Thyroid gland (tissue), 4 donors: ENCODE measurements around the gene FAM20C. TPM values are rescaled to one million over a fixed set of nuclear protein-coding genes. Genes with fewer than 3 reads are reported as not detected.
"Not testable (repeated sequence)": the region's sequence is repeated elsewhere in the genome, so short reads cannot be mapped to it uniquely, and the experiment has no call there.

Experiments used
- DNase-seq, 2 donors: peaks; one replicate each; pipeline ENCODE4 v3.0.0-alpha.2; 2019
- H3K27ac ChIP-seq, 3 donors: fragments of 200-600 bp; sonication (generic); 1 replicate in 2 of 3; 2 replicates in 1 of 3; pipeline ENCODE4 v1.5.1; 2016 to 2019; ENCODE audit warnings: mild to moderate bottlenecking in 1 of 3, moderate library complexity in 1 of 3
- H3K27me3 ChIP-seq: fragments of 200-600 bp; sonication (generic); one replicate; pipeline ENCODE4 v1.5.1; 2019
- H3K36me3 ChIP-seq, 2 donors: fragments of 200-600 bp; sonication (generic); one replicate each; pipeline ENCODE4 v1.5.1; 2016 to 2019
- H3K4me1 ChIP-seq, 2 donors: fragments of 200-600 bp; sonication (generic); one replicate each; pipeline ENCODE4 v1.5.1; 2017 to 2019
- H3K4me3 ChIP-seq, 3 donors: fragments of 200-600 bp; sonication (generic); replicated peaks in 1 of 3; 1 replicate in 2 of 3; 2 replicates in 1 of 3; pipeline ENCODE4 v1.5.1; 2016; ENCODE audit warnings: mild to moderate bottlenecking in 1 of 3
- H3K9me3 ChIP-seq: fragments of 200-600 bp; sonication (generic); one replicate; pipeline ENCODE4 v1.5.1; 2017
- POLR2A ChIP-seq, 2 donors: fragments of 450-650 bp; IDR thresholded peaks; one replicate each; pipeline ENCODE4 v1.6.1; 2017; ENCODE audit warnings: antibody characterized with exemption in 2 of 2, mild to moderate bottlenecking in 2 of 2, moderate library complexity in 1 of 2
- WGBS, 2 donors: methylation state at CpG; one replicate each; pipeline ENCODE4 v1.1.5; 2017; 5-methylcytosine and 5-hydroxymethylcytosine counted together
- intact Hi-C: fragments of 100-400 bp; cut with DNase I; formaldehyde crosslinking; loops from one replicate; pipeline ENCODE4 v1.15.1; 2023
- total RNA-seq, 4 donors: library from RNA; depleted of rRNA; stranded (reverse); fragments of >200 nt; gene quantifications; one replicate each; pipeline ENCODE4 v1.2.3, GENCODE V29; 2016
- TF ChIP-seq, protein P1 (sequence below), 6 experiments: fragments of 200-600 bp in 3 of 6; fragments of 450-650 bp in 3 of 6; sonication (generic) in 3 of 6; IDR thresholded peaks; one replicate each; pipeline ENCODE4 v1.5.1; 2016 to 2019; ENCODE audit warnings: antibody characterized with exemption in 6 of 6, mild to moderate bottlenecking in 2 of 6, inconsistent platforms in 1 of 6, moderate library complexity in 1 of 6

FAM20C gene
- total RNA-seq, 4 donors from 2014 or later = 14.0 to 41.8 (median 23.3) TPM

DNA sequence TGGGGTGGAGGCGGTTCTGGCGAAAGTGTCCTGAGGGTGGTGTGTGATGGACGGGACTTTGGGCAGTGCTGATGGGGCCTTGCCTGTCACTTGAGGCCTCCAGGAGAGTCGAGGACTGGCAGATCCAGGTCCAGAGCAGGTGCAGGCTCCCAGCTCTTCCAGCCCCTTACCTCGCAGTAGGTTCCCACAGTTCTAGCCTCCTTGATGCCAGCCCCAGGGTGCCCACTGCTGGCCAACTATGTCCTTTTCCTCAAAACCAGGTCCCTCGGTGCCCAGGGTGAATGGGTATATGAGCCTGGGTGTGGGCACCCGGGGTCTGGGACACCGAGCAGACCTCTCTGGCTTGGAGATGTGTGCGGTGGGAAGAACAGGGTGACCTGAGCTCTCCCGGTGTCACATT, 8.3 kb downstream of the FAM20C start:
- Histone ChIP-seq H3K9me3 (no peaks in the 10 kb centered on the region), H3K27ac (no peak overlapping the region), H3K4me3 (no peak overlapping the region), H3K27me3 (no peaks in the 10 kb centered on the region), H3K4me1 (no peaks in the 10 kb centered on the region), H3K36me3 (peaks cover 31 to 41% of the 10 kb centered on the region in 2 donors)
- intact Hi-C loops = no loop called here
- 83 to 97% methylated on average over 7 to 10 of the region's 10 CpGs for WGBS, 2 donors
- TF ChIP-seq, protein P1, sequence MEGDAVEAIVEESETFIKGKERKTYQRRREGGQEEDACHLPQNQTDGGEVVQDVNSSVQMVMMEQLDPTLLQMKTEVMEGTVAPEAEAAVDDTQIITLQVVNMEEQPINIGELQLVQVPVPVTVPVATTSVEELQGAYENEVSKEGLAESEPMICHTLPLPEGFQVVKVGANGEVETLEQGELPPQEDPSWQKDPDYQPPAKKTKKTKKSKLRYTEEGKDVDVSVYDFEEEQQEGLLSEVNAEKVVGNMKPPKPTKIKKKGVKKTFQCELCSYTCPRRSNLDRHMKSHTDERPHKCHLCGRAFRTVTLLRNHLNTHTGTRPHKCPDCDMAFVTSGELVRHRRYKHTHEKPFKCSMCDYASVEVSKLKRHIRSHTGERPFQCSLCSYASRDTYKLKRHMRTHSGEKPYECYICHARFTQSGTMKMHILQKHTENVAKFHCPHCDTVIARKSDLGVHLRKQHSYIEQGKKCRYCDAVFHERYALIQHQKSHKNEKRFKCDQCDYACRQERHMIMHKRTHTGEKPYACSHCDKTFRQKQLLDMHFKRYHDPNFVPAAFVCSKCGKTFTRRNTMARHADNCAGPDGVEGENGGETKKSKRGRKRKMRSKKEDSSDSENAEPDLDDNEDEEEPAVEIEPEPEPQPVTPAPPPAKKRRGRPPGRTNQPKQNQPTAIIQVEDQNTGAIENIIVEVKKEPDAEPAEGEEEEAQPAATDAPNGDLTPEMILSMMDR (IDR thresholded peaks at IDR 0.05) = no peak
- TF ChIP-seq POLR2A (IDR thresholded peaks at IDR 0.05) = no peak
- DNase-seq = no peak

DNA sequence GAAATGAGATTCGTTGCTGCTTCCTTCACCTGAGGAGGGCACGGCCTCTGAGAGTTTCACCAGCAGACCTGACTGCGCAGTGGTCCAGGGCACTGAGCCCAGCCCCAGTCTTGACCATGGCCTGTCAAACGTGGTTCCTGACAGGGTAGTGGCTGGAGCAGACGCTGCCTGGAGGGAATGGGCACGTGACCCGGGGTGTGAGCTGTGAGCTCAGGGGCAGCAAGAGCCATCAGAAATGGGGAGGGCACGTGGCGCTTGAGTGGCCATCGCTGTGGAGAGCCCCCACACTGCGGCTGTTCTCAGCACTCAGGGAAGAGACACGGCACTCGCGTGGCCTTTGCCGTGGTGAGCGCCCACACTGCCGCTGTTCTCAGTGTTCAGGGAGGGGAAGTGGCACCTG, 12.0 kb downstream of the FAM20C start:
- DNase-seq = no peak
- H3K36me3 ChIP-seq = peaks cover 10 to 19% of the 10 kb centered on the region in 2 donors
- WGBS, 2 donors = 95 to 97% methylated on average over 15 to 17 of the region's 17 CpGs
- no peaks in the 10 kb centered on the region for H3K4me1 ChIP-seq
- H3K9me3 ChIP-seq = no peaks in the 10 kb centered on the region
- H3K27ac ChIP-seq = no peak overlapping the region
- no peak overlapping the region for H3K4me3 ChIP-seq
- no peaks in the 10 kb centered on the region for H3K27me3 ChIP-seq
- TF ChIP-seq, protein P1 (IDR thresholded peaks at IDR 0.05) = no peak
- no peak for TF ChIP-seq POLR2A (IDR thresholded peaks at IDR 0.05)
- intact Hi-C loops = no loop called here

DNA sequence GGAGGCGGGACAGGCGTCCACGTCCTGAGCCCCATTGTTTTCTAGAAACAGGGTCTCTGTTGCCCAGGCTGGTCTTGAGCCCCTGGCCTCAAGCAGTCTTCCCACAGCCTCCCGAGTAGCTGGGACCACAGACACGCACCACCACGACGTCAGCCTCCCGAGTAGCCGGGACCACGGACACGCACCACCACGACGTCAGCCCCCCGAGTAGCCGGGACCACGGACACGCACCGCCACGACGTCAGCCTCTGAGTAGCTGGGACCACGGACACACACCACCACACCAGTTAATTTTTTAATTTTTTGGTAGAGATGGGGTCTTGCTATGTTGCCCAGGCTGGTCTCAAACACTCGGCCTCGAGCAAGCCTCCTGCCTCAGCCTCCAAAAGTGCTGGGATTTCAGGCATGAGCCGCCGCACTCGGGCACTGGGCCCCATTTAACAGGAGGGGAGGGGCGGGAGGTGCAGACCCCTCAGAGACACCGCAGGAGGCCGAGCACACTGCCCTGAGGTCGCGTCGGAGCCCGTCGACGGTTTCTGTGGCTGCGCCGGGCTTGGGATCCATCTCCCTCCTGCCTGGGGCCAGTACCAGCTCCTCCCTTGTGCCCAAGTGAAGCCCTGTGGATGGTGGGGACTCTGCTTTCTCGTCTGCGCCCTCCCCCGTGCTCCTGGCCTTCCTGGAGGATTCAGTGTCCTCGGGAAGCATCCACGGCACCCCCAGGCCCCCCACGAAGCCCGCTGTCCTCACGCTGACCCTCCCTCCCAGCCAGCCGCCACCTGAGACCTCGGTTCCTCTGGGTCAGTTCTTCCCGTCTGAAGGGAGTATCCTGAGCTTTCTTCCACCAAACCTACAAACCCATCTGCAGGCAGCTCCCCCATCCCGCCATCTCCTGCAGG, 13.0 kb downstream of the FAM20C start:
- no peaks in the 10 kb centered on the region for H3K4me1 ChIP-seq
- H3K27ac ChIP-seq = no peak overlapping the region
- DNase-seq = no peak
- H3K36me3 ChIP-seq = peaks cover 8 to 18% of the 10 kb centered on the region in 2 donors
- TF ChIP-seq, protein P1 (IDR thresholded peaks at IDR 0.05) = no peak
- TF ChIP-seq POLR2A (IDR thresholded peaks at IDR 0.05) = no peak
- H3K9me3 ChIP-seq = no peaks in the 10 kb centered on the region
- intact Hi-C loops = no loop called here
- 98% methylated on average over 46 to 49 of the region's 49 CpGs for WGBS, 2 donors
- no peaks in the 10 kb centered on the region for H3K27me3 ChIP-seq
- no peak overlapping the region for H3K4me3 ChIP-seq

DNA sequence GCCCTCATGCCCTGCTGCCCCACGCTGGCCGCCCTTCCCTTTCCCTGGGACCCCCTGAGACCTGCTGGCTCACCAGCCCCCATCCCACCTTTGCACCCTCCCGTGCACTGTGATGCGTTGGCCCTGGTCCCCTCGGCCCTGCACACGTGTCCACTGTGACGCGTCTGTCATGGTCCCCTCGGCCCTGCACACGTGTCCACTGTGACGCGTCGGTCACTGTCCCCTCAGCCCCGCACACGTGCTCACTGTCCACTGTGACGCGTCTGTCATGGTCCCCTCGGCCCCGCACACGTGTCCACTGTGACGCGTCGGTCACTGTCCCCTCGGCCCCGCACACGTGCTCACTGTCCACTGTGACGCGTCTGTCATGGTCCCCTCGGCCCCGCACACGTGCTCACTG, 14.0 kb downstream of the FAM20C start:
- H3K9me3 ChIP-seq, H3K27ac ChIP-seq, H3K27me3 ChIP-seq, H3K4me3 ChIP-seq, H3K4me1 ChIP-seq, intact Hi-C loops, DNase-seq: not testable (repeated sequence)
- WGBS, 2 donors = 88 to 96% methylated on average over 27 to 31 of the region's 31 CpGs
- peaks cover 8 to 14% of the 10 kb centered on the region in 2 donors for H3K36me3 ChIP-seq

DNA sequence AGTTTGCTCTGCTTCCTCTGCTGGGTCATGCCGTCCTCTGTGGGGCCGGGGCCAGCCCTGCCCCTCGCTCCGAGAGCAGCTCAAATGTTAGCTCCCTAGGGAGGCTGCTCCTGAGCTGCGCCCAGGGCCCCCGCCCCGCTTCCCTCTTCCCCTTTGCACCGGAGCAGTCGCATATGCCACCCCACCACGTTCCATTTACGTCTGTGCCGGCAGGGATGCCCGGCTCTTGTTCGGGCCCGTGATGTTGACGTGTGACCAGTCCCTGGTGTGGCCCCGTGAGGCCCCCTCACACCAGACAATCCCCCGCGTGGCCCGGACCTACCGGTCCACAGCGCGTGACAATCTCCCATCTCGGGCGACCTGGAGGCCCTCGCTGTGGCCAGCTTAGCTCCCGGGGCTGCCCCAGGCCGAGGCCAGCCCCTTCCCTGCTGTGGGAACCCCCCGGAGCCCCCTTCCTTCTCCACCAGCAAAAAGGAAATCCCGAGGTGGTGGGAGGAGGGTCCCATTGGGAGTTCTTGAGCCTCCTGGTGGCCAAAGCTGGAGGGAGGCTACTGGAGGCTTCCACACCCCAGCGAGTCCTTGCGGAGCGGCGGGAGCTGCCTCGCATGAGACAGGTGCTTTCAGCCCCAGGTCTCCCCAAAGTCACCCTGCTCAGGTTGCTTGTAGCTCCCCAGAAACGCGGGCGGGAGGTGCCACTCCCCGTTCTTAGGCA, 15.2 kb downstream of the FAM20C start:
- WGBS, 2 donors = 88 to 91% methylated on average over 22 to 32 of the region's 39 CpGs
- DNase-seq = no peak
- intact Hi-C loops = no loop called here
- Histone ChIP-seq H3K27ac (no peak overlapping the region), H3K4me3 (no peak overlapping the region), H3K9me3 (no peaks in the 10 kb centered on the region), H3K27me3 (no peaks in the 10 kb centered on the region), H3K4me1 (no peaks in the 10 kb centered on the region), H3K36me3 (peaks cover 8 to 14% of the 10 kb centered on the region in 2 donors)
- TF ChIP-seq, protein P1 (IDR thresholded peaks at IDR 0.05) = no peak
- TF ChIP-seq POLR2A (IDR thresholded peaks at IDR 0.05) = no peak
